ENCODE measurements around the gene LMCD1. TPM values are rescaled to one million over a fixed set of nuclear protein-coding genes. Genes with fewer than 3 reads are reported as not detected.

Gene LMCD1
- total and polyA plus RNA-seq, 2 experiments from 2014 or later: 21.8 to 35.3 TPM

- H3K4me1 ChIP-seq (ENCODE audit: insufficient read depth): no peaks in the 10 kb centered on the region
- H3K9me2 ChIP-seq (ENCODE audit: insufficient read depth): no peaks in the 10 kb centered on the region
- H3K4me2 ChIP-seq: no peak overlapping the region
- TF ChIP-seq STAT1 (IDR thresholded peaks at IDR 0.05; ENCODE audit: unreplicated experiment) (no peak), CREB1 (CRISPR knock-in tag; IDR thresholded peaks at IDR 0.05; ENCODE audit: low read depth) (no peak), CTCF (conservative IDR thresholded peaks at IDR 0.05; ENCODE audit: low read depth in 2 of 2) (no peak), EZH2phosphoT487 (IDR thresholded peaks at IDR 0.05; ENCODE audit: unreplicated experiment) (no peak), ZNF331 (CRISPR knock-in tag; IDR thresholded peaks at IDR 0.05; ENCODE audit: low read depth) (no peak), NANOG (IDR thresholded peaks at IDR 0.05; ENCODE audit: borderline replicate concordance) (no peak), ZNF462 (CRISPR knock-in tag; IDR thresholded peaks at IDR 0.05) (no peak), EZH2 (IDR thresholded peaks at IDR 0.05; ENCODE audit: low read depth, unreplicated experiment) (no peak), REST (IDR thresholded peaks at IDR 0.05; ENCODE audit: unreplicated experiment) (no peak), ETS1 (IDR thresholded peaks at IDR 0.05) (no peak), JUNB (IDR thresholded peaks at IDR 0.05; ENCODE audit: unreplicated experiment) (no peak), POLR2AphosphoS5 (IDR thresholded peaks at IDR 0.05; ENCODE audit: low read depth) (no peak), ZNF114 (CRISPR knock-in tag; IDR thresholded peaks at IDR 0.05) (no peak)
- H3K9me3 Mint-ChIP-seq: no peaks in the 10 kb centered on the region
- peaks cover 4% of the 10 kb centered on the region for H3K36me3 ChIP-seq (ENCODE audit: insufficient read depth)
- peaks cover 15% of the 10 kb centered on the region; the same call in 2 of the 3 replicates for H3K36me3 Mint-ChIP-seq (ENCODE audit: low read depth)
- no peaks in the 10 kb centered on the region for H4K20me1 ChIP-seq (replicated peaks; ENCODE audit: insufficient read depth)
- no peaks in the 10 kb centered on the region for H3F3A ChIP-seq (replicated peaks; ENCODE audit: low read depth)
- no peak overlapping the region for H3K27ac ChIP-seq (ENCODE audit: low read depth)
- H3K27ac Mint-ChIP-seq: no peak overlapping the region
- H3K4me3 Mint-ChIP-seq: no peak overlapping the region
- no peaks in the 10 kb centered on the region for H3K79me2 ChIP-seq (replicated peaks; ENCODE audit: insufficient read depth)
- H3K4me1 Mint-ChIP-seq: peaks cover 5% of the 10 kb centered on the region; the same call in 2 of the 3 replicates
- H2AFZ ChIP-seq: no peak overlapping the region
- H3K4me3 ChIP-seq: no peak overlapping the region
- no peaks in the 10 kb centered on the region for H3K27me3 ChIP-seq (ENCODE audit: insufficient read depth)
- peaks cover 3% of the 10 kb centered on the region for H3K27me3 Mint-ChIP-seq (ENCODE audit: insufficient read depth, low read depth, poor library complexity)
- DNase-seq (ENCODE audit: low spot score) (no peak), ATAC-seq (no peak)
These were observed 40.8 kb downstream of the LMCD1 start for GRCh38 chr3:8542190-8543135.

All from GM23338 (cell line).